ENCODE results near the gene TMEM87B. TPM values are rescaled to one million over a fixed set of nuclear protein-coding genes. Genes with fewer than 3 reads are reported as not detected.

The TMEM87B gene
- total RNA-seq, 1 donor from 2014 or later = 23.6 TPM

- no peak for DNase-seq
- ATAC-seq = no peak
- intact Hi-C loops (cut with DNase I) = no loop called here
These were observed 95.4 kb downstream of the TMEM87B start for GRCh38 chr2:112150447-112150846.

GRCh38 chr2:112150851-112151250 lies 95.8 kb downstream of the TMEM87B start:
- ATAC-seq = no peak
- no peak for TF ChIP-seq CTCF (IDR thresholded peaks at IDR 0.05)
- H3K27ac ChIP-seq = no peak overlapping the region
- no peak for DNase-seq
- intact Hi-C loops (cut with DNase I) = no loop called here
- no peaks in the 10 kb centered on the region for H3K9me3 ChIP-seq
- no peaks in the 10 kb centered on the region for H3K36me3 ChIP-seq
- no peaks in the 10 kb centered on the region for H3K27me3 ChIP-seq (ENCODE audit: low read depth)
- peaks cover 6% of the 10 kb centered on the region for H3K4me1 ChIP-seq
- H3K4me3 ChIP-seq = no peak overlapping the region

More at GRCh38 chr2:112150447-112150846, 95.4 kb downstream of the TMEM87B start:
- H3K27me3 ChIP-seq (ENCODE audit: low read depth) = no peaks in the 10 kb centered on the region
- no peaks in the 10 kb centered on the region for H3K9me3 ChIP-seq
- H3K36me3 ChIP-seq = no peaks in the 10 kb centered on the region
- peaks cover 2% of the 10 kb centered on the region for H3K4me1 ChIP-seq
- no peak for TF ChIP-seq CTCF (IDR thresholded peaks at IDR 0.05)
- H3K27ac ChIP-seq = no peak overlapping the region
- H3K4me3 ChIP-seq = no peak overlapping the region

GRCh38 chr2:112151271-112151670 lies 96.2 kb downstream of the TMEM87B start:
- Histone ChIP-seq H3K4me3 (no peak overlapping the region), H3K27me3 (ENCODE audit: low read depth) (no peaks in the 10 kb centered on the region), H3K4me1 (peaks cover 9% of the 10 kb centered on the region), H3K27ac (no peak overlapping the region), H3K9me3 (no peaks in the 10 kb centered on the region), H3K36me3 (no peaks in the 10 kb centered on the region)
- intact Hi-C loops (cut with DNase I) = no loop called here
- no peak for ATAC-seq
- TF ChIP-seq CTCF (IDR thresholded peaks at IDR 0.05) = no peak
- no peak for DNase-seq

GRCh38 chr2:112151701-112152440 lies 96.8 kb downstream of the TMEM87B start:
- Histone ChIP-seq H3K27me3 (ENCODE audit: low read depth) (no peaks in the 10 kb centered on the region), H3K4me1 (peaks cover 9% of the 10 kb centered on the region), H3K36me3 (no peaks in the 10 kb centered on the region), H3K4me3 (no peak overlapping the region), H3K27ac (no peak overlapping the region), H3K9me3 (no peaks in the 10 kb centered on the region)
- intact Hi-C loops (cut with DNase I) = no loop called here
- DNase-seq (no peak), ATAC-seq (no peak)
- TF ChIP-seq CTCF (IDR thresholded peaks at IDR 0.05) = no peak

GRCh38 chr2:112152476-112153178 lies 97.6 kb downstream of the TMEM87B start:
- ATAC-seq (no peak), DNase-seq (no peak)
- Histone ChIP-seq H3K4me1 (peaks cover 9% of the 10 kb centered on the region), H3K27ac (no peak overlapping the region), H3K9me3 (no peaks in the 10 kb centered on the region), H3K27me3 (ENCODE audit: low read depth) (no peaks in the 10 kb centered on the region), H3K4me3 (no peak overlapping the region), H3K36me3 (no peaks in the 10 kb centered on the region)
- intact Hi-C loops (cut with DNase I) = no loop called here
- TF ChIP-seq CTCF (IDR thresholded peaks at IDR 0.05) = no peak

Measured in lower lobe of right lung (tissue), 2 donors.